ENCODE measurements around the gene CTSH.

GRCh38 chr15:78949461-78949860 is 4.6 kb upstream of the CTSH start:
- TF ChIP-seq CTCF (IDR thresholded peaks at IDR 0.05) (no peak), POLR2A (IDR thresholded peaks at IDR 0.05) (no peak)
